Endothelial cell of umbilical vein (primary cell): ENCODE data around the gene PLD1. TPM values are rescaled to one million over a fixed set of nuclear protein-coding genes. Genes with fewer than 3 reads are reported as not detected.

Source experiments
- BruUV-seq: library from RNA; stranded (reverse); fragments of 400-500 nt; replicated peaks from 2 replicates; lab custom pipeline; 2021; lab: Mats Ljungman, UMichigan
- CTCF ChIA-PET: fragments of 300-600, 350-600 bp; sonication (Branson Sonifier 250); formaldehyde crosslinking; loops from one replicate; lab custom pipeline; 2021; ENCODE audit warnings: antibody characterized with exemption, inconsistent platforms; lab: Charles Lee
- POLR2A ChIA-PET: fragments of 300-600, 350-600 bp; sonication (Branson Sonifier 250); formaldehyde crosslinking; loops from one replicate; lab custom pipeline; 2021; ENCODE audit warnings: antibody characterized with exemption, inconsistent platforms; lab: Charles Lee
- DNase-seq: peaks from one replicate; pipeline ENCODE4 v3.0.0-alpha.2; 2011; ENCODE audit warnings: low read depth, low spot score
- FAIRE-seq: peaks from 2 replicates; lab custom pipeline; 2011; peaks lifted over from hg19 to GRCh38; lab: Jason Lieb, UNC
- H2AFZ ChIP-seq: 2 replicates; pipeline ENCODE4 v1.6.0; 2012; ENCODE audit warnings: low read depth, low read length, control low read depth, inconsistent platforms
- H3K27ac ChIP-seq: 2 replicates; pipeline ENCODE4 v1.5.1; 2011; ENCODE audit warnings: low read depth, mild to moderate bottlenecking, control low read depth, low read length, moderate library complexity; ENCODE audit not compliant: insufficient read depth
- H3K27me3 ChIP-seq, 2 experiments: 2 replicates each; pipeline versions ENCODE4 v1.6.0 to v1.6.1; 2011; ENCODE audit warnings: low read length in 2 of 2, mixed read lengths in 1 of 2; ENCODE audit not compliant: control insufficient read depth in 2 of 2, insufficient read depth in 2 of 2
- H3K36me3 ChIP-seq, 2 experiments: 2 replicates in 1 of 2; 3 replicates in 1 of 2; pipeline ENCODE4 v1.5.1; 2011; ENCODE audit warnings: low read length in 2 of 2, mild to moderate bottlenecking in 1 of 2, moderate library complexity in 1 of 2; ENCODE audit not compliant: control insufficient read depth in 2 of 2, insufficient read depth in 2 of 2; ENCODE audit errors: extremely low read depth in 1 of 2
- H3K4me1 ChIP-seq: 3 replicates; pipeline ENCODE4 v1.5.1; 2011; ENCODE audit warnings: mild to moderate bottlenecking, low read length; ENCODE audit not compliant: control insufficient read depth, insufficient read depth; ENCODE audit errors: extremely low read depth
- H3K4me2 ChIP-seq: 2 replicates; pipeline ENCODE4 v1.6.1; 2011; ENCODE audit warnings: low read length, control low read depth, mixed read lengths; ENCODE audit not compliant: insufficient read depth
- H3K4me3 ChIP-seq, 3 experiments: fragments of 200-600 bp in 1 of 3; sonication (generic), shearing (Covaris generic) in 1 of 3; replicated peaks in 1 of 3; 2 replicates each; pipeline ENCODE4 v1.5.1; 2011 to 2016; ENCODE audit warnings: control low read depth in 3 of 3, low read length in 3 of 3, mild to moderate bottlenecking in 2 of 3, inconsistent platforms in 1 of 3, low read depth in 1 of 3, moderate library complexity in 1 of 3; ENCODE audit not compliant: insufficient read depth in 1 of 3
- H3K79me2 ChIP-seq: 2 replicates; pipeline ENCODE4 v1.6.0; 2012; ENCODE audit warnings: low read length, inconsistent platforms; ENCODE audit not compliant: control insufficient read depth, insufficient read depth
- H3K9ac ChIP-seq: replicated peaks from 2 replicates; pipeline ENCODE3; 2011; ENCODE audit warnings: low read length, control low read depth; ENCODE audit not compliant: insufficient read depth; ENCODE audit errors: extremely low read depth
- H3K9me1 ChIP-seq: replicated peaks from 3 replicates; pipeline ENCODE4 v1.6.0; 2011; ENCODE audit warnings: mild to moderate bottlenecking, low read length; ENCODE audit not compliant: control insufficient read depth, insufficient read depth; ENCODE audit errors: extremely low read depth
- H3K9me3 ChIP-seq: replicated peaks from 2 replicates; pipeline ENCODE4 v1.5.1; 2012; ENCODE audit warnings: low read length, inconsistent platforms; ENCODE audit not compliant: control insufficient read depth, insufficient read depth
- H4K20me1 ChIP-seq: replicated peaks from 2 replicates; pipeline ENCODE3; 2011; ENCODE audit warnings: mild to moderate bottlenecking, low read length; ENCODE audit not compliant: control insufficient read depth, insufficient read depth; ENCODE audit errors: extremely low read depth
- EZH2 ChIP-seq: IDR thresholded peaks from 2 replicates; pipeline ENCODE4 v1.6.1; 2012; ENCODE audit warnings: borderline replicate concordance, low read depth, mild to moderate bottlenecking, moderate library complexity, low read length, inconsistent platforms; ENCODE audit not compliant: severe bottlenecking
- GATA2 ChIP-seq: IDR thresholded peaks from 2 replicates; pipeline ENCODE4 v1.7.0; 2011; ENCODE audit warnings: low read depth, mild to moderate bottlenecking, moderate library complexity, mixed read lengths, low read length; ENCODE audit not compliant: insufficient read length, insufficient read depth
- JUN ChIP-seq: IDR thresholded peaks from 2 replicates; pipeline ENCODE4 v1.6.1; 2011; ENCODE audit warnings: borderline replicate concordance, low read depth; ENCODE audit not compliant: insufficient read length, insufficient read depth
- MYC ChIP-seq: IDR thresholded peaks from one replicate; pipeline ENCODE4 v1.6.1; 2011; ENCODE audit warnings: mild to moderate bottlenecking, low read depth, low read length
- POLR2A ChIP-seq: IDR thresholded peaks from 2 replicates; pipeline ENCODE4 v1.6.1; 2012; ENCODE audit warnings: low read depth, mild to moderate bottlenecking, control low read depth, low read length
- POLR2AphosphoS5 ChIP-seq: IDR thresholded peaks from 2 replicates; pipeline ENCODE4 v1.6.1; 2012; ENCODE audit warnings: low read depth, mild to moderate bottlenecking, control low read depth, low read length, moderate library complexity; ENCODE audit not compliant: insufficient read depth
- dilution Hi-C: fragments of 300-500 bp; cut with MboI; formaldehyde crosslinking; loops from one replicate; pipeline ENCODE4 v1.15.0; 2019; ENCODE audit warnings: low sequenced_read_pairs; ENCODE audit not compliant: extremely low pct_ligation_motif_present
- intact Hi-C: fragments of 100-400 bp; cut with micrococcal nuclease; formaldehyde crosslinking; loops from one replicate; pipeline ENCODE4 v1.10.0; 2022
- polyA plus RNA-seq, 4 experiments: library from polyadenylated mRNA; depleted of rRNA in 3 of 4; stranded (reverse) in 3 of 4; unstranded in 1 of 4; fragments of >200 nt; gene quantifications; 2 replicates each; pipeline versions ENCODE4 v1.2.1 to v1.2.3, GENCODE V29; 2011 to 2012; ENCODE audit warnings: missing spikeins in 1 of 4
- total RNA-seq: library from RNA; stranded (reverse); gene quantifications from 2 replicates; pipeline ENCODE4 v1.2.3, GENCODE V29; 2021
- TF ChIP-seq, protein P1 (sequence below), 2 donors: IDR thresholded peaks; 1 replicate in 1 of 2; 2 replicates in 1 of 2; pipeline ENCODE4 v1.5.1; 2011; ENCODE audit warnings: low read length in 2 of 2, mild to moderate bottlenecking in 2 of 2, moderate library complexity in 2 of 2, control low read depth in 1 of 2, inconsistent platforms in 1 of 2, low read depth in 1 of 2; ENCODE audit not compliant: insufficient read depth in 1 of 2; ENCODE audit errors: extremely low read depth in 1 of 2
- TF ChIP-seq, protein P2 (sequence below): IDR thresholded peaks from 2 replicates; pipeline ENCODE4 v1.6.1; 2011; ENCODE audit not compliant: insufficient read depth, insufficient read length

Gene PLD1
- total and polyA plus RNA-seq, 2 donors (not counting 3 experiments of a cell fraction or from before 2014, with no cell fraction given) = 42.0 to 108 TPM

DNA sequence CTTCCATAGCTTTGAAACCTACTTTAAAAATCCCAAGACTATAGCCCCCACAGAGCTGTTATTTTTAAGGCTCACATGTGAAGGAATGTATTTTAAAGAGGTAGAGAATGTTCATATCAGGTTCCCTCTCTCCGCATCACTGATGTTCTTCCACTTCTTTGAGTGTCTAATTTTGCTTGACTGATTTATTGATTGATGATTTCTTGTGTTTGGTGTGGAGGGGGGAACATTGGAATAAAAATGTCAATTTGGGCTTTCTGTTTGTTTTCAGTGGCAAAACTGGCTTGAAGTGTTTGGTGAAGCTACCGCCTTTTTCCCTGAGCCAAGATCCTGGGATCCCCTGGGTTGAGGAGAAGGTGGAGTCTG, 30.1 kb upstream of the PLD1 start:
- no peaks in the 10 kb centered on the region for H3K27me3 ChIP-seq
- peaks cover 44% of the 10 kb centered on the region for H3K4me1 ChIP-seq
- no peak overlapping the region for H3K27ac ChIP-seq
- CTCF ChIA-PET = interaction anchor here (1.1 to 3.4 kb wide), 4 partner anchors 9 to 25 kb away, joined by 3 to 12 read pairs (median 8); no protein-coding TSS in a partner anchor
- TF ChIP-seq MYC (no peak), POLR2A (no peak), EZH2 (no peak), POLR2AphosphoS5 (no peak), GATA2 (no peak), JUN (no peak)
- TF ChIP-seq, protein P1, sequence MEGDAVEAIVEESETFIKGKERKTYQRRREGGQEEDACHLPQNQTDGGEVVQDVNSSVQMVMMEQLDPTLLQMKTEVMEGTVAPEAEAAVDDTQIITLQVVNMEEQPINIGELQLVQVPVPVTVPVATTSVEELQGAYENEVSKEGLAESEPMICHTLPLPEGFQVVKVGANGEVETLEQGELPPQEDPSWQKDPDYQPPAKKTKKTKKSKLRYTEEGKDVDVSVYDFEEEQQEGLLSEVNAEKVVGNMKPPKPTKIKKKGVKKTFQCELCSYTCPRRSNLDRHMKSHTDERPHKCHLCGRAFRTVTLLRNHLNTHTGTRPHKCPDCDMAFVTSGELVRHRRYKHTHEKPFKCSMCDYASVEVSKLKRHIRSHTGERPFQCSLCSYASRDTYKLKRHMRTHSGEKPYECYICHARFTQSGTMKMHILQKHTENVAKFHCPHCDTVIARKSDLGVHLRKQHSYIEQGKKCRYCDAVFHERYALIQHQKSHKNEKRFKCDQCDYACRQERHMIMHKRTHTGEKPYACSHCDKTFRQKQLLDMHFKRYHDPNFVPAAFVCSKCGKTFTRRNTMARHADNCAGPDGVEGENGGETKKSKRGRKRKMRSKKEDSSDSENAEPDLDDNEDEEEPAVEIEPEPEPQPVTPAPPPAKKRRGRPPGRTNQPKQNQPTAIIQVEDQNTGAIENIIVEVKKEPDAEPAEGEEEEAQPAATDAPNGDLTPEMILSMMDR (IDR thresholded peaks at IDR 0.05; ENCODE audit: extremely low read depth in 1 of 2, insufficient read depth in 1 of 2, low read depth in 1 of 2, low read length in 2 of 2) = no peak
- TF ChIP-seq, protein P2, sequence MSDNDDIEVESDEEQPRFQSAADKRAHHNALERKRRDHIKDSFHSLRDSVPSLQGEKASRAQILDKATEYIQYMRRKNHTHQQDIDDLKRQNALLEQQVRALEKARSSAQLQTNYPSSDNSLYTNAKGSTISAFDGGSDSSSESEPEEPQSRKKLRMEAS = no peak
- H3K9me3 ChIP-seq = no peaks in the 10 kb centered on the region
- H4K20me1 ChIP-seq = no peaks in the 10 kb centered on the region
- intact Hi-C loops = no loop called here
- no peak overlapping the region for H3K4me2 ChIP-seq
- DNase-seq (no peak), FAIRE-seq (no peak)
- H3K9ac ChIP-seq = no peak overlapping the region
- POLR2A ChIA-PET = interaction anchor here (0.6 kb wide), 1 partner anchor 114 kb away, joined by 4 read pairs; no protein-coding TSS in a partner anchor
- dilution Hi-C loops = no loop called here
- no peaks in the 10 kb centered on the region for H3K79me2 ChIP-seq
- peak overlapping the region; percentile 29 for H2AFZ ChIP-seq
- no peak overlapping the region for H3K4me3 ChIP-seq
- BruUV-seq = no TSS peak
- no peaks in the 10 kb centered on the region for H3K36me3 ChIP-seq
- no peaks in the 10 kb centered on the region for H3K9me1 ChIP-seq
